Epithelial cell of esophagus (primary cell): ENCODE data around the gene SLC35E3.

Experiments
- DNase-seq: peaks from one replicate; pipeline ENCODE4 v3.0.0; 2010; ENCODE audit warnings: low read depth
- H3K4me3 ChIP-seq: 2 replicates; pipeline ENCODE4 v1.5.1; 2011; ENCODE audit warnings: mild to moderate bottlenecking, low read length, control low read depth
- TF ChIP-seq, protein P1 (sequence below): IDR thresholded peaks from 2 replicates; pipeline ENCODE4 v1.5.1; 2011; ENCODE audit warnings: low read depth, mild to moderate bottlenecking, low read length, control low read depth, inconsistent platforms; ENCODE audit not compliant: insufficient read depth; ENCODE audit errors: missing control alignments

SLC35E3 gene

DNA sequence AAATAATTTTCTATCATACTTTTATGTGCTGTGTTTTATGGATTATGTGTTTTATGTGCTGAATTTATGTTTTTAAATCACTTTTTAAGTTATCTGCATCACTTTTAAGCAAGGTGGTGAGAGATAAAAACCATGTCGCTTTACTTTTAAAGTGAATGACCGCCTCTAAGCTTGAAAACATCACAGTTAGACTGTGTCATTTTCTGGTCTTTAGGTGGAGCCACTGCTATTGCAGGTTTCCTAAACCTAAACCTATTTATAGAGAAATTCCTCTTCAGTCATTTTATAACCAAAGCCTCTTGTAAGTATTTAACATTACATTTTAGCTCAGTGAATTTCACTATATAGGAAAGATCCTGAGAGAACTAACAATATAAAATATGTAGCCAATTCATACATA is 41.0 kb downstream of the SLC35E3 start:
- TF ChIP-seq, protein P1, sequence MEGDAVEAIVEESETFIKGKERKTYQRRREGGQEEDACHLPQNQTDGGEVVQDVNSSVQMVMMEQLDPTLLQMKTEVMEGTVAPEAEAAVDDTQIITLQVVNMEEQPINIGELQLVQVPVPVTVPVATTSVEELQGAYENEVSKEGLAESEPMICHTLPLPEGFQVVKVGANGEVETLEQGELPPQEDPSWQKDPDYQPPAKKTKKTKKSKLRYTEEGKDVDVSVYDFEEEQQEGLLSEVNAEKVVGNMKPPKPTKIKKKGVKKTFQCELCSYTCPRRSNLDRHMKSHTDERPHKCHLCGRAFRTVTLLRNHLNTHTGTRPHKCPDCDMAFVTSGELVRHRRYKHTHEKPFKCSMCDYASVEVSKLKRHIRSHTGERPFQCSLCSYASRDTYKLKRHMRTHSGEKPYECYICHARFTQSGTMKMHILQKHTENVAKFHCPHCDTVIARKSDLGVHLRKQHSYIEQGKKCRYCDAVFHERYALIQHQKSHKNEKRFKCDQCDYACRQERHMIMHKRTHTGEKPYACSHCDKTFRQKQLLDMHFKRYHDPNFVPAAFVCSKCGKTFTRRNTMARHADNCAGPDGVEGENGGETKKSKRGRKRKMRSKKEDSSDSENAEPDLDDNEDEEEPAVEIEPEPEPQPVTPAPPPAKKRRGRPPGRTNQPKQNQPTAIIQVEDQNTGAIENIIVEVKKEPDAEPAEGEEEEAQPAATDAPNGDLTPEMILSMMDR = no peak
- H3K4me3 ChIP-seq = no peak overlapping the region
- no peak for DNase-seq

DNA sequence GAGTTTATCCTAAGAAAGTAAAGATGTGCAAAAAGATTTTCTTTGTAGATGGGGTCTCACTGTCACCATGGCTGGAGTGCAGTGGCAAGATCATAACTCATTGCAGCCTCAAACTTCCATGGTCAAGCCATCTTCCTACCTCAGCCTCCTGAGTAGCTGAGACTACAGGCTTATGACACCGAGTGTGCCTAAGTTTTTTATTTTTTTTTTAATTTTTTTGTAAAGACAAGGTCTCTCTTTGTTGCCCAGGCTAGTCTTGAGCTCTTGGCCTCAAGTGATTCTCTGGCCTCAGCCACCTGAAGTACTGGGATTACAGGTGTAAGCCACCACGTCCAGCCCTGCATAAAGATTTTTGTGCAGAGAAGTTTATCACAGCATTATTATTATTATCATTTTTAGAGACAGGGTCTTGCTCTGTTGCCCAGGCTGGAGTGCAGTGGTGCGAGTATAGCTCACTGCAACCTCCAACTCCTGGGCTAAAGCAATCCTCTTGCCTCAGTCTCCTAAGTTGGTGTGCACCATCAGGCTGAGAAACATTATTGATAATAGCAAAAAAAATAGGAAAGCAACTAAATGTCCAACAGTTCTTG is 42.7 kb downstream of the SLC35E3 start:
- no peak for DNase-seq
- TF ChIP-seq, protein P1 = no peak
- H3K4me3 ChIP-seq = no peak overlapping the region

DNA sequence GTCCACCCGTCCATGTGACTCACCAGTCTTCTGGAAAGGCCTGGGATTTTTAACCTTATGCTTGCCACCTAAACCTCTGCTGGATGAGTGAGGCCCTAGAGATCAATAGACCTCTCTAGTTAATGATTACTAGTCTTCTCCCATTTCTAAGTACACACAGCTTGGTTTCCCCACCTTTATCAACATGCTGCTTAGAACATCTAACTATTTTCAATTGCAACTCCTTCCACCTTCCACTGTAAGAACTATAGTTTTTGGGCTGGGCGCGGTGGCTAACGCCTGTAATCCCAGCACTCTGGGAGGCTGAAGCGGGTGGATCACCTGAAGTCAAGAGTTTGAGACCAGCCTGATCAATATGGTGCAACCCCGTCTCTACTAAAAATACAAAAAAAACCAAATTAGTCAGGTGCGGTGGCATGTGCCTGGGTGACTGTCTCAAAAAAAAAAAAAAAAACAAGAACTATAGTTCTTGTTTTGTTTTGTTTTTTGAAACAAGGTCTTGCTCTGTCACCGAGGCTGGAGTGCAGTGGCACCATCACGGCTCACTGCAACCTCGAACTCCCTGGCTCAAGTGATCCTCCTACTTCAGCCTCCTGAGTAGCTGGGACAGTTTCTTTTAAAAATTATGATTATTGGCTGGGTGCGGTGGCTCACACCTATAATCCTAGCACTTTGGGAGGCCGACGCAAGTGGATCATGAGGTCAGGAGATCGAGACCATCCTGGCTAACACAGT is 43.3 kb downstream of the SLC35E3 start:
- TF ChIP-seq, protein P1 = no peak
- no peak for DNase-seq
- no peak overlapping the region for H3K4me3 ChIP-seq

DNA sequence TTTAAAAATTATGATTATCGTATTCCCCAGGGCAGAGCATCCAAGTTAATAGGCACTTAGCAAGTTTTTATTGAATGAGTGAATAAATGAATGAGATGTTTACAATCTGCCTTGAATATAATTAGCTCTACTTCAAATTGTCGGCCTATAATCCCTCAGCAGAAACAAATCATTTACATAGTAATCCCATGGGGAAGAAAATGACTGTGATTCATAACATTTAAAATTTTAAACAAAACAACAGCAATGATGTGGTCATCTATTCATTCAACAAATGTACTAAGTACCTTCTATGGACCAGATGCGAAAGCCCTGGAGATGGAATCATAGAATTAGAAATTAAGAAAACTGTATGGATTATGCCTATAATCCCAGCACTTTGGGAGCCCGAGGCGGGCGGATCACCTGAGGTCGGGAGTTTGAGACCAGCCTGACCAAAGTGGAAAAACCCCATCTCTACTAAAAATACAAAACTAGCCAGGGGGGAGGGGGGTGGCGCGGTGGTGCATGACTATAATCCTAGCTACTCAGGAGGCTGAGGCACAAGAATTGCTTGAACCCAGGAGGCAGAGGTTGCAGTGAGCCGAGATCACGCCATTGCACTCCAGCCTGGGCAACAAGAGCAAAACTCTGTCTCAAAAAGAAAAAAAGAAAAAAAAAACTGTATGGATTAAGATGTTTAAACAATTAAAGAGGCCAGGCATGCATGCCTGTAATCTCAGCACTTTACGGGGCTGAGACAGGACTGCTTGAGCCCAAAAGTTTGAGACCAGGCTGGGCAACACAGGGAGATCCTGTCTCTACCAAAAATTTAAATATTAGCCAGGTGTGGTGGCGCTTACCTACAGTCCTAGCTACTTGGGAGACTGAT is 44.3 kb downstream of the SLC35E3 start:
- no peak for DNase-seq
- TF ChIP-seq, protein P1 = no peak
- H3K4me3 ChIP-seq = no peak overlapping the region

- no peak for DNase-seq
- TF ChIP-seq, protein P1 = no peak
- no peak overlapping the region for H3K4me3 ChIP-seq
Observed at GRCh38 chr12:68790952-68791234, 44.9 kb downstream of the SLC35E3 start.

- no peak for DNase-seq
- TF ChIP-seq, protein P1 = no peak
- no peak overlapping the region for H3K4me3 ChIP-seq
Observed at GRCh38 chr12:68791897-68792481, 46.0 kb downstream of the SLC35E3 start.
